ENCODE data around the gene SRGAP2.
"Not testable (repeated sequence)": the region's sequence is repeated elsewhere in the genome, so short reads cannot be mapped to it uniquely, and the experiment has no call there.

The SRGAP2 gene

DNA sequence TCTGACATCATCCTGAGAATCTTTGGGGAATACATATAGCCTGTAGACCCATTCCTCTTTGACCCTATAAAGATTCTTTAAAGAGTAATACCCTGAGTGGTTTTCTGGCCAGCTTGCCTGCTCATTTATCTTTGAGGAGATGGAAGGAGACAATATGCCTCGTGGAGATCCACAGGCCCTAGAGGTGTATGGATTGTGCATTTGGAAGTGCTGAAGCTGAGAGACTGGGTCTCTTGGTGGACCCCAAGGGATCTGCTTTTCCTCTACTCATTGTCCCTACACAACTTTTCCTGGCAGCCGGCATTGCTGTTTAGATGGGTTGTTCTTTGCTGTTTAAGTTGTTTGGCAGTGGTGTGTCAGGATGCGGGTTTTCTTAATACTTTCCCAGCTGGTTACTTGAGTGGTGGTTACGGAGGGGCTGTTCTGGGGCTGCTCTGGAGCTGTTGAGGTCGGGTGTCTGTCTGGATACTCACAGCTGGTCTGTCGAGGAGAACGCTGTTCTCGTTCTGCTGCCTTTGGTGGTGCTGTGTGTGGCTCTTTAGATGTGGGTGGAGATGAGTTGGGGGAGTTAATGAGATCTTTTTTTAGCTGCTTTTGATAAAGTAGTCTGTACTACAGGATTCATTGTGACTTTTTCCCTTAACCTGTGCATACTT, 49.5 kb downstream of the SRGAP2 start:
- DNase-seq: not testable (repeated sequence)
